Ovary (tissue), 9 donors: Measurements from ENCODE around the gene INPP4A. TPM values are rescaled to one million over a fixed set of nuclear protein-coding genes. Genes with fewer than 3 reads are reported as not detected.

ENCODE experiments used
- DNase-seq, 5 donors: peaks; one replicate each; pipeline ENCODE4 v3.0.0-alpha.2; 2019 to 2020
- H3K27ac ChIP-seq, 2 donors: fragments of 200-600 bp; one replicate each; pipeline versions ENCODE4 v1.5.1 to v1.8.0; 2019 to 2022
- H3K27me3 ChIP-seq: fragments of 200-600 bp; one replicate; pipeline ENCODE4 v1.8.0; 2022
- H3K36me3 ChIP-seq: fragments of 200-600 bp; sonication (generic); one replicate; pipeline ENCODE4 v1.5.1; 2019
- H3K4me1 ChIP-seq: one replicate; pipeline ENCODE4 v1.8.1; 2013; ENCODE audit warnings: mild to moderate bottlenecking, moderate library complexity; ENCODE audit not compliant: insufficient read depth
- H3K4me3 ChIP-seq: fragments of 200-600 bp; sonication (generic); one replicate; pipeline ENCODE4 v1.5.1; 2017
- H3K9me3 ChIP-seq, 2 donors: fragments of 200-600 bp in 1 of 2; sonication (generic) in 1 of 2; one replicate each; pipeline versions ENCODE4 v1.5.1 to v1.8.1; 2013 to 2019; ENCODE audit warnings: mild to moderate bottlenecking in 1 of 2, moderate library complexity in 1 of 2
- CTCF ChIP-seq, 3 donors: fragments of 450-650 bp in 2 of 3; fragments of 200-600 bp in 1 of 3; IDR thresholded peaks; one replicate each; pipeline versions ENCODE4 v1.5.1 to v1.8.0; 2016 to 2022; ENCODE audit warnings: antibody characterized with exemption in 3 of 3, mild to moderate bottlenecking in 1 of 3
- EP300 ChIP-seq: sonication (generic); formaldehyde crosslinking; IDR thresholded peaks from one replicate; pipeline ENCODE4 v1.6.1; 2017; ENCODE audit warnings: antibody characterized with exemption
- POLR2A ChIP-seq: fragments of 450-650 bp; IDR thresholded peaks from one replicate; pipeline ENCODE4 v1.6.1; 2017; ENCODE audit warnings: antibody characterized with exemption, mild to moderate bottlenecking, moderate library complexity
- WGBS, 3 donors: extraction: QIAGEN DNeasy Blood & Tissue Kit in 1 of 3; methylation state at CpG; one replicate each; pipeline versions ENCODE4 v1.1.5 to v1.1.7; 2013 to 2017; 5-methylcytosine and 5-hydroxymethylcytosine counted together
- intact Hi-C, 4 donors: fragments of 100-400 bp; cut with DNase I; formaldehyde crosslinking; loops; one replicate each; pipeline versions ENCODE4 v1.11.0 to v1.15.1; 2022 to 2023
- polyA plus RNA-seq, 2 donors: library from polyadenylated mRNA; stranded (reverse); fragments of 200-250 nt in 1 of 2; fragments of 350-450 nt in 1 of 2; fragmentation: Illumina TruSeq in 1 of 2; extraction: RNeasy Lipid Tissue Mini Kit (QIAGEN cat#74804) in 1 of 2; gene quantifications; one replicate each; pipeline ENCODE4 v1.2.3, GENCODE V29; 2013 to 2014
- total RNA-seq, 7 donors: library from RNA; depleted of rRNA in 2 of 7; stranded (reverse); fragments of >200 nt in 2 of 7; fragmentation: NEBNext Ultra II Directional in 3 of 7; extraction: Animal tissue kit (Norgen Biotek cat#: 25700) in 3 of 7; gene quantifications; one replicate each; pipeline versions ENCODE4 v1.1.0 to v1.2.4, GENCODE V29; 2016 to 2023
- donor health status: DM: no; HTN: no; CAD: no; lungs with moderate emphysema.
- donor health status: DM: no; HTN: no; CAD: no.
- donor health status: Bipolar disorder and iron deficiency.
- donor health status: DM: yes; HTN: yes; CAD: no.
- donor health status: DM: no; HTN: no; CAD: no.
- donor health status: DM: yes; HTN: yes; CAD: no.

Gene INPP4A
- total and polyA plus RNA-seq, 9 donors, result 7.5 to 25.8 (median 16.2) TPM

GRCh38 chr2:98579926-98580325 is 135.3 kb downstream of the INPP4A start:
- no peak overlapping the region for H3K27ac ChIP-seq
- no peak for DNase-seq
- WGBS, 3 donors, result 85 to 92% (median 92%) methylated on average over 7 of the region's 7 CpGs
- no peaks in the 10 kb centered on the region for H3K36me3 ChIP-seq
- intact Hi-C loops, result no loop called here
- TF ChIP-seq CTCF (IDR thresholded peaks at IDR 0.05), result no peak
- TF ChIP-seq EP300, result no peak
- no peak for TF ChIP-seq POLR2A
- no peak overlapping the region for H3K4me3 ChIP-seq
- no peaks in the 10 kb centered on the region for H3K27me3 ChIP-seq
- no peaks in the 10 kb centered on the region for H3K4me1 ChIP-seq
- H3K9me3 ChIP-seq, result no peaks in the 10 kb centered on the region

- Histone ChIP-seq H3K4me3 (no peak overlapping the region), H3K27me3 (no peaks in the 10 kb centered on the region), H3K36me3 (no peaks in the 10 kb centered on the region), H3K9me3 (no peaks in the 10 kb centered on the region), H3K4me1 (no peaks in the 10 kb centered on the region), H3K27ac (no peak overlapping the region)
- TF ChIP-seq EP300 (no peak), POLR2A (no peak), CTCF (IDR thresholded peaks at IDR 0.05) (no peak)
- 85 to 87% (median 86%) methylated on average over 10 of the region's 10 CpGs for WGBS, 3 donors
- no peak for DNase-seq
- intact Hi-C loops, result no loop called here
Observed at GRCh38 chr2:98580656-98581284, 136.1 kb downstream of the INPP4A start.

GRCh38 chr2:98582523-98582922 is 137.9 kb downstream of the INPP4A start:
- WGBS, 3 donors, result 91 to 96% (median 93%) methylated on average over 9 of the region's 9 CpGs
- no peak for DNase-seq
- Histone ChIP-seq H3K4me1 (no peaks in the 10 kb centered on the region), H3K4me3 (no peak overlapping the region), H3K36me3 (no peaks in the 10 kb centered on the region), H3K9me3 (no peaks in the 10 kb centered on the region), H3K27me3 (no peaks in the 10 kb centered on the region), H3K27ac (no peak overlapping the region)
- TF ChIP-seq EP300 (no peak), POLR2A (no peak), CTCF (IDR thresholded peaks at IDR 0.05) (no peak)
- intact Hi-C loops, result no loop called here

- intact Hi-C loops, result no loop called here
- H3K4me1 ChIP-seq, result no peaks in the 10 kb centered on the region
- H3K9me3 ChIP-seq, result no peaks in the 10 kb centered on the region
- 90 to 94% (median 94%) methylated on average over 7 of the region's 7 CpGs for WGBS, 3 donors
- TF ChIP-seq EP300, result no peak
- TF ChIP-seq CTCF (IDR thresholded peaks at IDR 0.05), result no peak
- TF ChIP-seq POLR2A, result no peak
- no peak overlapping the region for H3K4me3 ChIP-seq
- H3K36me3 ChIP-seq, result no peaks in the 10 kb centered on the region
- no peak for DNase-seq
- H3K27me3 ChIP-seq, result no peaks in the 10 kb centered on the region
- H3K27ac ChIP-seq, result no peak overlapping the region
Observed at GRCh38 chr2:98583276-98583675, 138.6 kb downstream of the INPP4A start.
